A549 (cell line): ENCODE data around the gene SCAMP3.

ENCODE experiments used
- CTCF ChIP-seq: fragments of >200 bp; sonication (Bioruptor Twin); formaldehyde crosslinking; IDR thresholded peaks from 3 replicates; pipeline ENCODE4 v1.5.1; 2016
- EP300 ChIP-seq, 2 experiments: fragments of >200 bp; sonication (Bioruptor Twin); formaldehyde crosslinking; IDR thresholded peaks; 2 replicates in 1 of 2; 3 replicates in 1 of 2; pipeline ENCODE4 v1.6.1; 2016 to 2017
- ESRRA ChIP-seq: fragments of 150-350 bp; IDR thresholded peaks from 2 replicates; pipeline ENCODE4 v1.6.1; 2014; ENCODE audit warnings: mild to moderate bottlenecking, low read length, borderline replicate concordance
- KDM1A ChIP-seq: fragments of 200-600 bp; sonication (generic); IDR thresholded peaks from 2 replicates; pipeline ENCODE4 v1.6.1; 2016; ENCODE audit warnings: low read depth, mild to moderate bottlenecking
- MAX ChIP-seq: IDR thresholded peaks from 2 replicates; pipeline ENCODE4 v1.6.1; 2012
- NFE2L2 ChIP-seq: fragments of 150-350 bp; conservative IDR thresholded peaks from 2 replicates; pipeline ENCODE4 v1.6.1; 2014; ENCODE audit warnings: low read length
- POLR2A ChIP-seq: IDR thresholded peaks from 2 replicates; pipeline ENCODE4 v1.6.1; 2012; ENCODE audit warnings: mild to moderate bottlenecking, low read length
- POLR2AphosphoS2 ChIP-seq: conservative IDR thresholded peaks from 2 replicates; pipeline ENCODE4 v1.6.1; 2012; ENCODE audit warnings: low read length, improper control_type of control experiment, inconsistent platforms
- RCOR1 ChIP-seq: fragments of 150-350 bp; IDR thresholded peaks from 2 replicates; pipeline ENCODE4 v1.6.1; 2014; ENCODE audit warnings: antibody characterized with exemption, low read length, low read depth
- REST ChIP-seq: fragments of 200-600 bp; sonication (generic); IDR thresholded peaks from 2 replicates; pipeline ENCODE4 v1.6.1; 2016; ENCODE audit warnings: antibody characterized with exemption, mild to moderate bottlenecking, moderate library complexity
- RFX5 ChIP-seq: fragments of 450-650 bp; IDR thresholded peaks from 2 replicates; pipeline ENCODE4 v1.7.1; 2014; ENCODE audit warnings: antibody characterized with exemption, mild to moderate bottlenecking, moderate library complexity
- SMC3 ChIP-seq: fragments of >200 bp; sonication (Bioruptor Twin); formaldehyde crosslinking; IDR thresholded peaks from 3 replicates; pipeline ENCODE4 v1.6.1; 2018; ENCODE audit warnings: inconsistent platforms
- SREBF2 ChIP-seq: fragments of 450-650 bp; IDR thresholded peaks from 2 replicates; pipeline ENCODE4 v1.6.1; 2014; ENCODE audit warnings: mild to moderate bottlenecking, moderate library complexity
- TP53 ChIP-seq: fragments of 250-450 bp; sonication (Bioruptor Pico); IDR thresholded peaks from 2 replicates; pipeline ENCODE4 v1.5.0; 2021; ENCODE audit warnings: mild to moderate bottlenecking, moderate library complexity

GRCh38 chr1:155218854-155219591 lies 43.1 kb downstream of the SCAMP3 start:
- no peak for TF ChIP-seq KDM1A
- TF ChIP-seq CTCF: no peak
- TF ChIP-seq MAX: no peak
- no peak for TF ChIP-seq RCOR1
- TF ChIP-seq REST: no peak
- TF ChIP-seq SREBF2: no peak
- no peak for TF ChIP-seq EP300 (IDR thresholded peaks at IDR 0.05)
- no peak for TF ChIP-seq POLR2AphosphoS2
- no peak for TF ChIP-seq TP53 (CRISPR knock-in tag)
- no peak for TF ChIP-seq ESRRA
- no peak for TF ChIP-seq SMC3
- TF ChIP-seq NFE2L2: no peak
- no peak for TF ChIP-seq POLR2A
- no peak for TF ChIP-seq RFX5
